ENCODE measurements around the gene FOXB2. TPM values are rescaled to one million over a fixed set of nuclear protein-coding genes. Genes with fewer than 3 reads are reported as not detected.
A peak's percentile ranks its signal among the peaks of the same experiment; 100 is the strongest.
"Not testable (repeated sequence)": the region's sequence is repeated elsewhere in the genome, so short reads cannot be mapped to it uniquely, and the experiment has no call there.

The FOXB2 gene
- total RNA-seq (2014; rRNA removed), result not detected in 2 replicates
- polyA plus RNA-seq (2012), result not detected

DNA sequence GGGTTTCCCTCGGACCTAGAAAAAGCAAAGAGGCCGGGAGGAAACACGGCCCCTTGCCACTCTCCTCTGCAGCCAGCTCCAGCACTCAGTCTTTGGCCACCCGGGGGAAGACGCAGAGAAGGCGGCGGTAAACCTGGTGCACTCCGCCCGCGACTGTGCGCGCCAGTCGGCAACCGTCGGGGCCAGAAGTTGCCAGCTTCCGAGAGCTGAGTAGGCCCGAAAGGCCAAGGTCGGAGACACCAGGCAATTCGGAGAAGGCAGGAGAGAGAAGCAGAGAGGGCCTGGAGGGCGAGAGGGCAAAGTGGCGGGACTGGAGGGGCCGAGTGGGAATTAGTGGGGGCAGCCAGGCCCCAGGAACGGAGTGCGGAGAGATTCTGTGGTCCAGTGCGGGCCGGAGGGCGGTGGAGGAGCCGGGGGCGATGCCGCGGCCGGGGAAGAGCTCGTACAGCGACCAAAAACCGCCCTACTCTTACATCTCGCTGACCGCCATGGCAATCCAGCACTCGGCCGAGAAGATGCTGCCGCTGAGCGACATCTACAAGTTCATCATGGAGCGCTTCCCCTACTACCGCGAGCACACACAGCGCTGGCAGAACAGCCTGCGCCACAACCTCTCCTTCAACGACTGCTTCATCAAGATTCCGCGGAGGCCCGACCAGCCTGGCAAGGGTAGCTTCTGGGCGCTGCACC lies at the start of gene FOXB2:
Gene FOXB2 (plus strand): TSS at position 420 of the 690 bp plus-strand sequence. CDS start 0 bp downstream, at position 420.
- DNase-seq (ENCODE audit: low read depth), result no peak

DNA sequence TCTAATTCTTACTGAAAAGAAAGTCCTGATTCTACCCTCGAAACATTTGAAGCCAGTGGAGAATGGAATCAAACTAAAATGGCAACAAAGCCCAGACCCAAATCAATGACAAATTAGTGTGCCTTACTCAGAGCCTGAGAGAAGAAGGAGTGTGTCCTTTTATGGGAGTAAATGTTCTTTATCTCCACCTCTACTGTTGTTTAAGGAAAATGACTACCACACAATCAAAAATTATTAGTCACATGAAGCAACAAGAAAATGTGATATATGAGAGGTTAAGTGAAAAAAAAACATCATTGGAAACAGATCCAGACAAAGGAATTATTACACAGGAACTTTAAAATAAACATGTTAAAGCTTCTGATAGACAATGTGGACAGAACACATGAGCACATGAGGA lies 49.7 kb upstream of the FOXB2 start:
- DNase-seq (ENCODE audit: low read depth), result no peak

DNA sequence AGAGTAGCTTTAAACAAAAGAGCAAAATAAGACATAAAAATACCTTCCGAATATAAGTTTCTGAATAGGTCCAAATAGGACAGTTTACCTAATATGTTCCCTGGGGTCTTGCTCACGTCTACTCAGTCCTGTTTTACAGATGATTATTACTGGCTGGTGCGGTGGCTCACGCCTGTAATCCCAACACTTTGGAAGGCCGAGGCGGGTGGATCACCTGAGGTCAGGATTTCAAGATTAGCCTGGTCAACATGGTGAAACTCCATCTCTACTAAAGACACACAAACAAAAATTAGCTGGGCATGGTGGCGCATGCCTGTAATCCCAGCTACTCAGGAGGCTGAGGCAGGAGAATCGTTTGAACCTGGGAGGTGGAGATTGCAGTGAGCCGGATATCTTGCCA lies 40.6 kb upstream of the FOXB2 start:
- not testable (repeated sequence) for DNase-seq (ENCODE audit: low read depth)

DNA sequence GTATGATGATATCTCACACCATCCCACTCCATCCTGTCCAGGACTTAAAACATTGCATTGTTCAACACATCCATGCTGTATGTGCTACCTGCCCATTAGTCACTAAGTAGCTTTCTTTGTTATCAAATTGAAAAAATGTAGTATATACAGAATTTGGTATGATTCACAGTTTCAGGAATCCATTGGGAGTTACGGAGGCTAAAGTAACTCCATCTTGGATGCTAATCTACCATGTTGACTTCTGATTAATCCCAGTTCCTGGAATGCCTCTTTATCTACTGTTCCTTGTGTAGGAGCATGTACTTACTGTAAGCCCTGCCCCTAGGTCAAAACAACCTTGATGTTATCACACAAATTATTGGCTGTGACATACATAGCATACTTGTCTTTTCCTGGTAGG lies 38.9 kb upstream of the FOXB2 start:
- no peak for DNase-seq (ENCODE audit: low read depth)

DNA sequence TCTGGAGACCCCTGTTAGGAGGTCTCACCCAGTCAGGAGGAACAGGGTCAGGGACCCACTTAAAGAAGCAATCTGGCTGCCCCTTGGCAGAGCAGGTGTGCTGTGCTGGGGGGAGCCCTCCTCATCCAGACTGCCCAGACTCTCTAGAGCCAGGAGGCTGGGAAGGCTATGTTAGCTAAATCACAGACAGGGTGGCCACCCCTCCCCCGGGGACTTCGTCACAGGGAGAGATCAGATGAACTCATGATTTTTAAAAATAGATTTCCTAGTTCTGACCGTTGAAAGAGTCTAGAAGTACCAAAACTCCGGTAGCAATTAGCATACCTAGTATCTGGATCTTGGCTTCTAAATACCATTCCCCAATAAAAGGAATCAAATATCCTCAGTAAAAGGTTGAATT lies 35.0 kb upstream of the FOXB2 start:
- no peak for DNase-seq (ENCODE audit: low read depth)

DNA sequence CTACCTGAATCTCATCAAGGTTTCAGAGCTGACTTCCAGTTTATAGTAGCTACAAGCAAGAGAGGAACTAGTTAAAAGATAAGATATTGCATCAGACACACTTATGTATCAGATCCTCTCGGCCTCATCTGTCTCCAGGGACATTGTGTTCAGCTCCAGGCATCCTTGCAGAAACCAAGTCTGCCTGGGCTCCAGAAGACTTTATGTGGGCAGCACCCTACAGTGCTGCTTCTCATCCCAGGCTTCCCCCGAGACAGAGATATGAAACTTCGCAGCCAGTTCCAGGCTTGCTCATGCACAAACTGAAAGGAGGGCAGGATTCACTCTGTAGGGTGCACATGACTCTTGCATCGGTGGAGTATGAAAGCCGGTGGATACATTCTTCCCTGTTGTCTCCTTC lies 33.9 kb upstream of the FOXB2 start:
- peak; percentile 7 for DNase-seq (ENCODE audit: low read depth)

DNA sequence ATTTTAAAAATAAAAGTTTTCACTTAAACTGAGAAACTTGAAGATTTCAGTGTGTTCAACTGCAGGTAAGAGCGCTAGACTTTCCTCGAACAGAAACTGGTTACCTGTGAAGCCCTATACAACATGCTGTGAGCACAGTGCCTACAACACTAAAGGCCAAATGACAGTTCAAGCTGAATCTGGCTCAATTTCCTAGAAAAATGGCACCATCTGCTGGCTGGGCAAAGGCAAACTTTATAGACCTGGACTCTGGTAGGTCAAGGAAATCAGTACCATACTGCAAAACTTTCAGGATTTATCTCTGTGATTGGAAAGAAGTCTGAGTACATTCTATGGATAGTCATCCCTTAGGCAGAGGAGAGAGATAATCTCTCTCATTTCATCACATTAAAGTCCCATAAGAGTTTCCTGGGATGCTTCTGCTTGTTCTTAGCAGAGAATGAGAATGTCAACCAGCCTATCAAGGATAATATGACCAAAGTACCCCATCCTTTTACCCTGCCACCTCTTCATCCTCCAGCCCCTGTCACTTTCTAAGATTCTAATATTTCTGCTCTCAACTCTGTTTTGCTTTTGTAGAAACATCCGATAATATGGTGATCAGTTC lies 31.8 kb upstream of the FOXB2 start:
- DNase-seq (ENCODE audit: low read depth), result peak; percentile 61

DNA sequence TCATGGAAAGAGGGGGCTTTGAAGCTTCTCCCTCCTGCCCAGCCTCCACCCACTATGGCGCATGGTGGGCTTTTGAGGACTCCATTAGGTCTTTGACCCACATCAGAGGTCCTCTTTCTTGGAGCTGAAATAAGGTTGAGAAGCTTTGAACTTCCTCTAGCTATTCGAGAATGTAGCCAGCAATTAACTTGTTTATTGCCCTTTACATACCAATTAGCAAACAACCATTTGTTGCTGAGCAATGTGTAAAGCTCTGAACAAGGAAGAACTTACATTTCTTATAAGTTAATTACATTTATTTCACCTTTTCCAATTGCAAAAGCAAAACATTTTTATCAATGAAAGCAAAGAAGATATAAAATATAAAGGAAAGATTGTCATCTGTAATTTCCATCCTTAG lies 30.5 kb upstream of the FOXB2 start:
- DNase-seq (ENCODE audit: low read depth), result no peak

DNA sequence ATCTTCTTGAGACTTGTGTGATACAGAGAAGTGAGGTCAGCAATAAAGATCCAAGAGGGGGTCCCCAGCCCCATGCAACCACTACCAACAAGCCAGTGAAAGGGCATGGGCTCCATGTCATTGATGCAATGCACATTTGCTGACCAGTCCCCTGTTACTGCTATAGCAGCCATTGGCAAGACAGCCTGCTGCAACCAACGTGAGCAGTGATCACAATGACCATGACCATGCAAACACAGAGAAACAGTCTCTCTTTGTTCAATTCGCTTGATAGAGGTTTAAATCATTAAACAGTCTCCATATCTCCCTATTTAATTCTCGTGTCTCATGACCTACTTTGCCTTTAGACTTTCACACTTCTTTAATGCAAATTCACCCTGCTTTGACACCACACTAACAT lies 30.0 kb upstream of the FOXB2 start:
- no peak for DNase-seq (ENCODE audit: low read depth)

DNA sequence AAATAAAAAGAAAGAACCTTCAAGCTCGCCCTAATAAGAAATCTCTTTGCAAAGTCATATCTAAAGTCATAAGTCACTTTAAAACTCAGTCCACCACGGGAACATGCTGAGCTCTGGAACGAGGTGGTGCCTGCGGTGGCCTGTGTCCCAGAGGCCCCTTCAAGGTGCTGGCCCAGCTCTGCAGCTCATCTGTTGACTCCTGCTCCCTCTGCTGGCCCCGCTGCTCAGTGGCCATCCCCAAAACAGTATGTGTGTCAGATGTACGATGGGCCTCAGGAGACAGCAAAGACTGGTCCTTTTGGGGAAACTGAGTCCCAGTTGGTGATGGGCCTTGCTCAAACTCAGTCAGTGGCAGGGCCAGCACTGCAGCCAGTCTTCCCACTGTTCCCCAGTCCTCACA lies 22.8 kb upstream of the FOXB2 start:
- peak; percentile 22 for DNase-seq (ENCODE audit: low read depth)

DNA sequence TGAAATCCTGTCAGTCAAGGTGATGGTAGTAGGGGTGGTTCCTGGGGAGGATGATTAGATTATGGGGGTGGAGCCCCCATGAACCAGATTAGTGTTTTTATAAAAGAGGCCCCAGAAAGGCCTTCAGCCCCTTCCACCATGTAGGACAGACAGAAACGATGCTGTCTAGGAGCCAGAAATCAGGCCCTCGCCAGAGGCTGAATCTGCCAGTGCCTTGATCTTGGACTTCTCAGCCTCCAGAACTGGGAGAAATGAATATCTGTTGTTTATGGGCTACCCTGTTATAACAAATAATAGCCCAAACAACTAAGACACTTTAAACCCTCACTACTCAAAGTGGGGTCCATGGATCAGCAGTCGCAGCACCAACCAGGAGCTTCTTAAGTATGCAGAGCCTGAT lies 20.2 kb upstream of the FOXB2 start:
- no peak for DNase-seq (ENCODE audit: low read depth)

DNA sequence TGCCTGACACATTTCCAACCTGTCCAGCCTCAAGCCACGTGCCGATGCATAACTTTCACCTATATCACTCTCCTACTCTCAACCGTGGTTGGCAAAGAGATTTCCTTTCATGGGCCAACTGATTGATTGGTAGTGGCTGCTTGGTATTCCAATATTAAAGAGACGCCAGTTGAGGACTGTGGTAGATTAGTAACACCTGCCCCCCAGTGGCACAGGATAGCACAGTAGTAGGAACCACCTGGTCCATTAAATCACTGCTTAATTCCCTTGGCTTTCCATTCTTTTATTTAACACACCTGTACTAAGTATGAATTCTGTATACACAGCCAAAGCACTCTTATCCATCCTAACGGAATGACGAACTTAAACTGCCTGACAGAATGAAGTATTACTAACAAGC lies 19.1 kb upstream of the FOXB2 start:
- no peak for DNase-seq (ENCODE audit: low read depth)

DNA sequence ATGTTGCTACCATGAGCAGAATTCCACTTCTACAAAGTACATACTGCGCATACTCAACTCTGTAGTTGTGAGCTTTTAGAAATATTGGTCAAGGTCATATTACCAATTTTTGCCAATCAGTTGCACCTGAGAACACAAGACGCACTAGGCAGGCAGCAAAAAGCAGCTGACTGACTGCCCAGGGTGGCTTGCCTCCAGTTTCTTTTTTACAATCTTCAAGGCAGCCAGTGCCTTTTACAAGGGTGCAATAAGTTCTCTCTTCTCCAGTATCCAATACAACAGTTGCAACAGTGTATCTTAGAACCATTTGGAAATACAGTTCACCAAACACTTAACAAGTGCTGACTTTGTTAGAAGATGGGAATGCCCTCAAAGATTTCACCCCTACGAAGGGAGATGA lies 16.1 kb upstream of the FOXB2 start:
- DNase-seq (ENCODE audit: low read depth), result no peak

DNA sequence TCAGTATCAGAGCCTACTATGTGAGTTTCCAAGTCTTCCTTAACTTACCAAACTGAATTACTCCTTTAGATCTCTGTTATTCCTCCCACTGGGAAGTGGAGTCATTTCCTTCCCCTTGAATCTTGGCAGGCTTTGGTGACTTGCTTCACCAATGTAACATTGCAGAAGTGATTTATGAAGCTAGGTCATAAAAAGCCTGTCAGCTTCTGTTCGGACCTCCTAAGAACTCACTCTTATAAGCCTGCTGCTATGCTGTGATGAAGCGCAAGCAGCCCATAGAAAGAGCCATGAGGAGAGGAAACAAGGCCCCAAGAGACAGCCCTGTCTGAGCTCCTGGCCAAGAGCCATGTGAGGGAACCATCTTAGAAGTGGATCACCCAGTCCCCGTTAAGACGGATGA lies 14.2 kb upstream of the FOXB2 start:
- DNase-seq (ENCODE audit: low read depth), result no peak

DNA sequence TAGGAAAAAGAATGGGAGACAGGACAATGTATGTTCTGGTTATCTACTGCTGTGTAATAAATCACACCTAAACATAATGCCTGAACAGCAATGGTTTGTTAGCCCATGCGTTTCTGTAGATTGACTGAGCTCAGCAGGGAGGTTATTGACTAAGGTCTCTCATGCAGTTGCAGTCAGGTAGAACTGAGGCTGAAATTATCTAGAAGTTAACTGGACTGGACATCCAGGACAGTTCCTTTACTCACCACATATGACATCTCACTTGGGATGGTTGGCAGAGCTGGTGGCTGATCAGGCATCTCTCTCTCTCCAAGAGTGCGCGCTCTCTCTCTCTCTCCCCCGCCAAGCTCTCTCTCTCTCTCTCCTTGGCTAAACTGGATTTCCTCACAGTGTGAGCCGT lies 8.9 kb upstream of the FOXB2 start:
- no peak for DNase-seq (ENCODE audit: low read depth)

DNA sequence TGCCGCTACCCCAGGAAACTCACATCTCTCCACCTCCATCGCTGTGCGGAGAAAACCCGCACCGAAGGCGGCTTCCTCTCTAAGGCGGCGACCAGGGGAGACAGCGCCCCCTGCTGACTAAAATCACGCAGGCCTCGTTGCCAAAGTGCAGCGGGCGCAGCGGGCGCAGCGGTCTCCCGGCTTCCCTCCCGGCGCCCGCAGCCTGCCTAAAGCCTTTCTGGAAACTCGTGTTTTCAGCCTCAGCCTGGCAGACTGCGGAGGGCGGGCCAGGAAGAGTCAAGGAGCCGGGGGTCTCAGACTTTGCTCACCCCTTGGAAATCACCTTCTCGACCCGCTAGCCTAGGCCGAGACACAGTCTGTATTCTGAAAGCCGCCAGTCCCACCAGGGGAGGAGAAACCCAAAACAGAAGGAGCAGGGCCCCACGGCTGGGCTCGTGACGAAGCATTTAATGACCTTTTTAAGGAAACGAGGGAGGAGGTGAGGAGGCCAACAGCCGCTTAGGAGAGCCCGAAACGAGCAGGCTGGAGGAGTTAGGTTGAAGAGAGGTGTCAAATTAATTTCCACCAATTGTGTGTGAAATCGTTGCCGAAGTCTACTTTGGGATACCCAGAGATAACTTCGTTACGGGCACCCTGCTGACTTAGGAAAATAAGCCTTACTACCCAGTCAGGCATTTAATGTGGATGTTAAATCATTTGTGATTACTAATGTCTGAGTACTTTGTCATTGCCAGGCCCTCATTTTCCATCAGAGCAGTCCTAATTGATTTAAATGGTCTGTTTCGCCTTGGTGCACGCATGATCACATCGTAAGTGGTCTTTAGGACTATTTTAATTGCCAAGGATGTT lies 7.3 kb upstream of the FOXB2 start:
- peak; percentile 15 for DNase-seq (ENCODE audit: low read depth)

DNA sequence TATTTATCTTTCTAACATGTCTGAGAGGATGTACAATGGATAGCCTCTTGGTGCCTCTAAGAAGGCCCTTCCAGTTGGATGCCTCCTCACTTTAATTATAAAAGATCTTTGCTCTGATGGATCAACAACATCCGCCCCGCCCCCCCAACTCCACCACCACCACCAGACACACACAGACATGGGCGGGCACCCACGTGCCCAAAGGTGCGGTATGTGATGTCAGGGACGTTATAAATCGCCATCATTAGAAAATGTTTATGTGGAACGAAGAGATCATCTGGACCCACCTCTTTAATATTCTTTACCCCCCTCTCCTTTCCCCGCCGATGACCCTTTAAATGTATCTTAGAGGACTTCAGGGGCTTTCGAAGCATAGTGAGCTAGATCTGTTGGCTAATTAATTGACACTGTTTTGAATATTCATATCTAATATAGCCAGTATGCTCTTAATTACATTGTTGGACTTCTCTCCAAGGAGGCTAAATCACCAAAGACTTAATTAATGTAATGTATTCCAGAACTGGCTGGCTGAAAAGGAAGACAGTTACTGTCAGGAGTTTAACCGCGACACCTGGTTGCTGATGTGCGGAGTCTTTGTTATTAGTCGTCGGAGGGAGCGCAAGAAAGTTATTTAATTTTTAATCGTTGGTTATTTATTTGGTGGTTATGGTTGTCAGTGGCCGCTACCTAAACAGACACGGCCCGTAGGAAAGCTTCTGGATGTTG lies 6.1 kb upstream of the FOXB2 start:
- no peak for DNase-seq (ENCODE audit: low read depth)

DNA sequence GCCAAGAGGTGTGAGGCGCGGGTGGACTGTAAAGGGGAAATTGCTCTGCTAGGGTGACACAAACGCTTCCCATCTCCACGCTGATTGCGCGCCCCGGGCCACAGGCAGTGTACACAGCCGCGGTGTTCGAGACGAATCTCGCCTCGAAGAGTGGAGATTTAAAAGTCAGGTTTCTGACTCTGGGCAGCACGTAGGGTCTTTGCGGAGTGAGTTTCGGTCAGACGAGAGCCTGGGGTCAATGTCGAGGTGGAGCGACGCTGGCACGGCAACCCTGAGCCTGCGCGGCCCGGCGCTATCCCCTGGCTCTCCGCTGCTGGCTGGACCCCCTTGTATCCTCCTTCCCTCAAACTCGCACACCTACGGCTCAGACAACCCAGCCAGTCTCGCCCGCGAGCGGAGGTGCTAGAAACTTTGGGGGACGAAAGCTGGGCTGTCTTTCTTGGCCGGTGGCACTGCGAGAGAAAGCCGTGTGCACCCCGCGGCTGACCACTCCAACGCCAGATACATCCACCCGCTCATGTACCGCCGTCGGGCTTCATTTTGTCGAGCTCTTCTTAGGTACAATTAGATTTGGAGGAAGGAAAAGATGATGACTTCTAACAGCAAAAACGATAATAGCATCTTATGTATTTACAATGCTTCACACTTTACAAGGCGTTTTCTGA lies 5.4 kb upstream of the FOXB2 start:
- no peak for DNase-seq (ENCODE audit: low read depth)

DNA sequence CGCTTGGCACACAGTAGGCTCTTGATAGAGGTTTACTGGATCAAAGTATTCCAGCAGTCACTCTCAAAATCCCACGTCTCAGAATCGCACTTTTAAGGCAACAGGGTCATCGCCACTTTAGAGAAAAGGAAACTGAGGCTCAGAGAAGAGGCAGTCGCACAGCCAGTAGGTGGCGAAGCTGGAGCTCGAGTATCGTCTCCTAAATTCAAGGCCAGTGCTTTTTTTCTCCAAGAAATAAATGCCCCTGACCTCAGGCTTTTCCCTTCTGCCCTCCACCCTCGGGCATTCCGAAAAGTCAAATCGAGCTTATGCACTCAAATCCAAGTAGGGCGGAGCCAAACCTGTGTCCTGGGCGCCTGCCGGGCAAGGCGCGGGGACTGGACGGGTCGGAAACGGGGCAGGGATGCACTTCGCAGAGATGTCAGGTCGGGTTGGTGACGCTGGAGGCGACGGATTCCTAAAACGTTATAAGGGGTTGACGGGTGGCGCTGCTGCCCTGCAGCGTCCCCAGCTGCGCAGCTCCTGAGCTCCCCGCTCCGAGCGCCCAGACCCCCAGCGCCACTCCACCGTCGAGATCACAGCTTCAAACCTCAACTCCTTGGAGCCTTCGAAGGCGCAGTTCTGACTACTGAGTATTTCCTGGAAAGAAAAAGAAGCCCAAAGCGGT lies 4.7 kb upstream of the FOXB2 start:
- DNase-seq (ENCODE audit: low read depth), result no peak

DNA sequence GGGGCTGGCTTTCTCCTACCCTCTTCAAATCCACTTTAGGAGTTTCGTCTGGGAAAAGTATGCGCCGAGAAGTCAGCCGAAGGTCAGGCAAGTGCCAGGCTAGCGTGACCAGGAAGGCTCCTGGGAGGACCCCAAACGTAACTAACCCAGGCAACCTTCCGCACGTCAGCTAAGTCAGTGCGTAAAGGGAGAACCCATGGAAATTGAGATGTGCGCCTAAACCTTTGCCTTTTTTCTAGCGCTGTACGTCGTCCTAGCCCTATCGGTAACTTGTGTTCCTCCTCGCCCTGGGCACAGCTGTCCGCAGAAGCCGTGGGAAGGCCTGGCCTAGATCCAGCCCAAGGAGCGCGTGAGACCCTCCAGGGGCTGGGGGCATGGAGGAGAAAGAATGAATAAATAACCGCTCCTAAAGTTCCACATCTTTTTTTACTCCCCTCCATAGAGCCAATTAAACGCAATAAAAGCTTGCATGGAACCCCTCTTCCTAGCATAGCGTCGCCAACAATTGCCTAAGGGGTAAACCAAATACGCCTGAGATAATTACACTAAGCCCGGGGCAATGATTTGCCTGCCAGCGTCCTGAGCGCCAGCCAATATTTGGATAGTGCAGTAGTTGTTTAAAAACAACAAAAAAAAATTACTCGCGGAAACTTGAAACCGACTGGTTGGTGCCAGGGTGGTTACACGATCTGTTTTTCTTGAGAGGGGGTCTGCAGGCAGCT lies 4.0 kb upstream of the FOXB2 start:
- no peak for DNase-seq (ENCODE audit: low read depth)

All from LHCN-M2 (cell line).